ENCODE data around the gene ADGRG1. TPM values are rescaled to one million over a fixed set of nuclear protein-coding genes. Genes with fewer than 3 reads are reported as not detected.
"Not testable (repeated sequence)": the region's sequence is repeated elsewhere in the genome, so short reads cannot be mapped to it uniquely, and the experiment has no call there.

The ADGRG1 gene
- total RNA-seq, 1 donor from 2014 or later = 19.7 TPM

- TF ChIP-seq CTCF (IDR thresholded peaks at IDR 0.05; ENCODE audit: unreplicated experiment) = no peak
- Mint-ChIP-seq H3K4me1 (ENCODE audit: low read depth) (peaks cover 3% of the 10 kb centered on the region), H3K36me3 (ENCODE audit: insufficient read depth) (no peaks in the 10 kb centered on the region), H3K27ac (no peak within 1 kb of the TSS), H3K4me3 (ENCODE audit: low read depth) (no peak within 1 kb of the TSS), H3K27me3 (no peaks in the 10 kb centered on the region), H3K9me3 (ENCODE audit: low read depth) (no peaks in the 10 kb centered on the region)
- DNase-seq (ENCODE audit: low spot score, unreplicated experiment) = no peak
Observed at GRCh38 chr16:57668263-57668571, 39.8 kb downstream of the ADGRG1 start, which contains the start of gene ADGRG3. ADGRG3 (plus strand) TSS chr16:57668306; CDS start chr16:57668348, 42 bp downstream.

GRCh38 chr16:57668630-57669475, 40.4 kb downstream of the ADGRG1 start:
- Mint-ChIP-seq H3K27ac (no peak overlapping the region), H3K36me3 (ENCODE audit: insufficient read depth) (no peaks in the 10 kb centered on the region), H3K4me1 (ENCODE audit: low read depth) (peaks cover 3% of the 10 kb centered on the region), H3K9me3 (ENCODE audit: low read depth) (no peaks in the 10 kb centered on the region), H3K27me3 (peaks cover 5% of the 10 kb centered on the region), H3K4me3 (ENCODE audit: low read depth) (no peak overlapping the region)
- no peak for DNase-seq (ENCODE audit: low spot score, unreplicated experiment)
- no peak for TF ChIP-seq CTCF (IDR thresholded peaks at IDR 0.05; ENCODE audit: unreplicated experiment)

DNA sequence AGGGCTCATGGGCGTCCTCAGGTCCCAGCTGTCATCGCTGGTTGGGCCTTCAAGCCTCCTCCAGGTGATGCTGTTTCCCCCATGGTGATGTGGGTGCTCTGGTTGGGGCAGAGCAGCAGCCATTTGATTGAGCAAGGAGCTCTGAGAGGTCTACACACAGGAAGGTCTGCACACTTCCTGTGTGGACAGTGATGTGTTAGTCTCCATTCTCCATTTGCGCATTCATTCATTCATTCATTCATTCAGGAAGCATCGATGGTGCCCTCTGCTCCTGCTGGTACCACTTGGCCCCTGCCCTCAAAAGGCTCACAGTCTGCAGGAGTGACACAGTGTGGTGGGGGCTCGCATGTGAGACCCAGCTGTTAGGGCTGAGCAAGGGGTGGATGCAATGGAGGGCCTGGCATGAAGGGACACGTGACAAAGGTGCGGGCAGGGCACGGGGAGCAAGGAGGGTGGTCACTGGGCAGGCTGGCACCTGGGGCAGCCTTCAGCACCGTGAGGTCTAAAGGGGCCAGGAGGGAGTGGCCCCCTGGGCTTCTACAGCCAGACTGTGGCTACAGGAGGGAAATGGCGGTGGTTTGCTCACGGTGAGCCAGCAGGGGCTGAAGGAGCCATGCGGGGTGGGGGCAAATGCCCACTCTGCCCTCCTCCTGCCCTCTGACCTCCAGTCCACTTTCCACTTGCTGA, 41.2 kb downstream of the ADGRG1 start:
- Mint-ChIP-seq H3K9me3 (ENCODE audit: low read depth) (no peaks in the 10 kb centered on the region), H3K4me1 (ENCODE audit: low read depth) (peaks cover 3% of the 10 kb centered on the region), H3K36me3 (ENCODE audit: insufficient read depth) (no peaks in the 10 kb centered on the region), H3K4me3 (ENCODE audit: low read depth) (no peak overlapping the region), H3K27me3 (peaks cover 7% of the 10 kb centered on the region), H3K27ac (no peak overlapping the region)
- no peak for TF ChIP-seq CTCF (IDR thresholded peaks at IDR 0.05; ENCODE audit: unreplicated experiment)
- no peak for DNase-seq (ENCODE audit: low spot score, unreplicated experiment)

DNA sequence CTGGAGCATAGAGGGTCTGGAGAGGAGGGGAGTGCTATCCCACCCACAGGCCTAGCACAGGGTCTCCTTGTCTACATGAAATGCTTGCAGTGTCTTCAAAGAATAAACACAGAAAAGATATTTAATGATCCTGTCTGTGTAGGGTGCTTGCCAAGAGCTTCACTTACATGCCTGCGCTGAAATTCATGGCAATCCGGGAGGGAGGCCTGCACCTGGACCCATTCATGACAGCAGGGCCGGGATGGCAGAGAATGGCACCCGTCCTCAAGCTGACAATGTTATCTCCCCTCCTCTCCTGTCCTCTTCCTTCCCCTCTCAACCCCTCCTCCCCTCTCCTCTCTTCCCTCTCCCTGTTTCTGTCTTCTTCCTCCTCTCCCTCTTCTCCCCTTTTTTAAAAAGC, 41.8 kb downstream of the ADGRG1 start:
- no peak for TF ChIP-seq CTCF (IDR thresholded peaks at IDR 0.05; ENCODE audit: unreplicated experiment)

GRCh38 chr16:57671451-57671850, 43.0 kb downstream of the ADGRG1 start:
- H3K27ac Mint-ChIP-seq; H3K4me1 Mint-ChIP-seq (ENCODE audit: low read depth); H3K27me3 Mint-ChIP-seq; H3K36me3 Mint-ChIP-seq (ENCODE audit: insufficient read depth); H3K9me3 Mint-ChIP-seq (ENCODE audit: low read depth); DNase-seq (ENCODE audit: low spot score, unreplicated experiment); H3K4me3 Mint-ChIP-seq (ENCODE audit: low read depth): not testable (repeated sequence)

More for the DNA sequence above, 41.8 kb downstream of the ADGRG1 start:
- Mint-ChIP-seq H3K4me1 (ENCODE audit: low read depth) (peaks cover 3% of the 10 kb centered on the region), H3K36me3 (ENCODE audit: insufficient read depth) (no peaks in the 10 kb centered on the region), H3K4me3 (ENCODE audit: low read depth) (no peak overlapping the region), H3K9me3 (ENCODE audit: low read depth) (no peaks in the 10 kb centered on the region), H3K27me3 (peaks cover 7% of the 10 kb centered on the region), H3K27ac (no peak overlapping the region)
- no peak for DNase-seq (ENCODE audit: low spot score, unreplicated experiment)

Data from progenitor cell of endocrine pancreas (in vitro differentiated cells).